ENCODE measurements around the gene TMEM236. TPM values are rescaled to one million over a fixed set of nuclear protein-coding genes. Genes with fewer than 3 reads are reported as not detected.

Gene TMEM236
- total RNA-seq, 2 experiments from 2014 or later = not detected

DNA sequence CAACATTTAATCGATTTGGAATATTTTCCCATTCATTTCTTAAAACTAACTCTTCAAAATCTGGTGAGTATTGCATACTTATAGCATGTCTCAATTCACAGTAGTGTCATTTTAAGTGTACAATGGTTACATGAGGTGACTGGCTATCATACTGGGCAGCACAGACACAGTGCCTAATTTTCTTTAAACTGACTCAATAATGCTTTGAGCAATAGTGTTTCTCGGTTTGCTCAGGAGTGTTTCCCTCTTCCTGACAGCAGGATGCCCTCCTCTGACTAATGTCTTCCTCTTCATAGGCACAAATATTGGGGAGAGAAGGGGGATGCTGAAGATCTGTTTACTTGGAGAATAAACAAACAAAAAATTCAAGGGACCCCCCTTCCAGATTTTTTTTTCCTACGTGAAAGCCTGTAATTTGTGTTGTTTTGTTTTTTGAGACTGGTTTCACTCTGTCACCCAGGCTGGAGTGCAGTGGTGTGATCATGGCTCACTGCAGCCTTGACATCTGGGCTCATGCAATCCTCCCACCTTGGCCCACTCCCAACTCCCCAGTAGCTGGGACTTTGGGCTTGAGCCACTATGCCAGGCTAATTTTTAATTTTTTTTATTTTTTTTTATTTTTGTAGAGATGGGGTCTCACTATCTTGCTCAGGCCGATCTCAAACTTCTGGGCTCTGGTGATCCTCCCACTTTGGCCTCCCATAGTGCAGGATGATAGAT, 59.3 kb downstream of the TMEM236 start:
- Histone ChIP-seq H3K4me3 (ENCODE audit: low read depth, low read length, poor library complexity, severe bottlenecking) (no peak overlapping the region), H2AFZ (ENCODE audit: low read length) (no peak overlapping the region), H3K27ac (ENCODE audit: low read depth, low read length, poor library complexity, severe bottlenecking) (no peak overlapping the region), H3K4me2 (ENCODE audit: low read length) (no peak overlapping the region), H3K36me3 (ENCODE audit: insufficient read depth, low read length) (no peaks in the 10 kb centered on the region), H3K79me2 (ENCODE audit: insufficient read depth, low read depth, low read length) (no peaks in the 10 kb centered on the region), H4K20me1 (ENCODE audit: insufficient read depth, low read length) (no peaks in the 10 kb centered on the region), H3K4me1 (ENCODE audit: insufficient read depth, low read length, poor library complexity, severe bottlenecking) (no peaks in the 10 kb centered on the region), H3K9me2 (ENCODE audit: insufficient read depth, low read length) (no peaks in the 10 kb centered on the region), H3K9me3 (ENCODE audit: low read length) (no peaks in the 10 kb centered on the region)
- intact Hi-C loops (cut with micrococcal nuclease; ENCODE audit: unreplicated experiment) = no loop called here
- ChIA-PET POLR2A (interaction anchor here (1.2 to 1.7 kb wide), 2 partner anchors 10 to 28 kb away, joined by 4 to 5 read pairs; no protein-coding TSS in a partner anchor), CTCF (ENCODE audit: unreplicated experiment) (no interaction called here)
- TF ChIP-seq, protein P1, sequence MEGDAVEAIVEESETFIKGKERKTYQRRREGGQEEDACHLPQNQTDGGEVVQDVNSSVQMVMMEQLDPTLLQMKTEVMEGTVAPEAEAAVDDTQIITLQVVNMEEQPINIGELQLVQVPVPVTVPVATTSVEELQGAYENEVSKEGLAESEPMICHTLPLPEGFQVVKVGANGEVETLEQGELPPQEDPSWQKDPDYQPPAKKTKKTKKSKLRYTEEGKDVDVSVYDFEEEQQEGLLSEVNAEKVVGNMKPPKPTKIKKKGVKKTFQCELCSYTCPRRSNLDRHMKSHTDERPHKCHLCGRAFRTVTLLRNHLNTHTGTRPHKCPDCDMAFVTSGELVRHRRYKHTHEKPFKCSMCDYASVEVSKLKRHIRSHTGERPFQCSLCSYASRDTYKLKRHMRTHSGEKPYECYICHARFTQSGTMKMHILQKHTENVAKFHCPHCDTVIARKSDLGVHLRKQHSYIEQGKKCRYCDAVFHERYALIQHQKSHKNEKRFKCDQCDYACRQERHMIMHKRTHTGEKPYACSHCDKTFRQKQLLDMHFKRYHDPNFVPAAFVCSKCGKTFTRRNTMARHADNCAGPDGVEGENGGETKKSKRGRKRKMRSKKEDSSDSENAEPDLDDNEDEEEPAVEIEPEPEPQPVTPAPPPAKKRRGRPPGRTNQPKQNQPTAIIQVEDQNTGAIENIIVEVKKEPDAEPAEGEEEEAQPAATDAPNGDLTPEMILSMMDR (conservative IDR thresholded peaks at IDR 0.05; ENCODE audit: low read length) = no peak
- no peak for TF ChIP-seq EZH2phosphoT487 (IDR thresholded peaks at IDR 0.05; ENCODE audit: borderline replicate concordance, low read depth, low read length)
- DNase-seq (ENCODE audit: low spot score) = no peak
- no TSS peak for BruUV-seq (replicated peaks)

DNA sequence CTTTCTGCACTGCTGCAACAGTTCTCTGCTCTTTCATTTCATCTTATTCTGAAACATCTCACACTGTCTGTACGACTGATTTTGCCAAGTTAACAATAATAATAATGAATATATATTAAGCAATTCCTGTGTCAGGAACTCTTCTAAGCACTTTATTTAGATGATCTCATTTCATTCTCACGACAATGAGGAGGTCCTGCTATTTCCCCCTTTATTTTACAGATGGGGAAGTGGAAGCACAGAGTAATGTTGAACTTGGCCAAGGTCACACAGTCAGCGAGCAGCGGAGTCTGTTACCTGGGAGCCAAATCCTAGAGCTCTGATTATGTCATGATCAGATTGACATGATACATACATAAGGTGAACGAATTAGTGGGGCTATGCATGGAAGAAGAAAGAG, 63.0 kb downstream of the TMEM236 start:
- CTCF ChIA-PET (ENCODE audit: unreplicated experiment) = no interaction called here
- no peak for DNase-seq (ENCODE audit: low spot score)
- no peak overlapping the region for H2AFZ ChIP-seq (ENCODE audit: low read length)
- H3K9me2 ChIP-seq (ENCODE audit: insufficient read depth, low read length) = no peaks in the 10 kb centered on the region
- no peaks in the 10 kb centered on the region for H3K79me2 ChIP-seq (ENCODE audit: insufficient read depth, low read depth, low read length)
- no peak overlapping the region for H3K4me3 ChIP-seq (ENCODE audit: low read depth, low read length, poor library complexity, severe bottlenecking)
- H3K4me2 ChIP-seq (ENCODE audit: low read length) = no peak overlapping the region
- intact Hi-C loops (cut with micrococcal nuclease; ENCODE audit: unreplicated experiment) = no loop called here
- no peaks in the 10 kb centered on the region for H4K20me1 ChIP-seq (ENCODE audit: insufficient read depth, low read length)
- BruUV-seq (replicated peaks) = no TSS peak
- H3K4me1 ChIP-seq (ENCODE audit: insufficient read depth, low read length, poor library complexity, severe bottlenecking) = no peaks in the 10 kb centered on the region
- no peak for TF ChIP-seq EZH2phosphoT487 (IDR thresholded peaks at IDR 0.05; ENCODE audit: borderline replicate concordance, low read depth, low read length)
- no peaks in the 10 kb centered on the region for H3K36me3 ChIP-seq (ENCODE audit: insufficient read depth, low read length)
- H3K9me3 ChIP-seq (ENCODE audit: low read length) = no peaks in the 10 kb centered on the region
- H3K27ac ChIP-seq (ENCODE audit: low read depth, low read length, poor library complexity, severe bottlenecking) = no peak overlapping the region
- POLR2A ChIA-PET = no interaction called here

DNA sequence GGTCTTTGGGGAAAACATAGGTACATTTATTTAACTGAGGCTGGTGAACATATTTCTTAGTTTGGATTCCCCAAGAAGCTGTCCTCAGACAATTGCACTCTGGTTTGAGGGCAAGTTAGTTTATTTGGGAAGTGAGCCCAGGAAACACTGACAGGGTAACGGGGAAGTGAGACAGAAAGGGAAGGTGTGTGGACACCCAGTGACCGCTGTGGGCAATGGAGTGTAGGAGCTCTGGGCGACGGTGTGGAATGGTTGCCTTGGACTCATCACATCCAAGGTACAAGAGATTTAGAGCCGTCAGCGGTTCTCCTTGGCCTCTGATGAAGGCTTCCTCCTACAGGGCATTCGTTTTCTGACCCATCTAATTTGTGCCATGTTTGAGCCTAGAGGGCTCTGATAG, 64.2 kb downstream of the TMEM236 start:
- no peak for DNase-seq (ENCODE audit: low spot score)
- no peak overlapping the region for H2AFZ ChIP-seq (ENCODE audit: low read length)
- BruUV-seq (replicated peaks) = no TSS peak
- intact Hi-C loops (cut with micrococcal nuclease; ENCODE audit: unreplicated experiment) = no loop called here
- no peaks in the 10 kb centered on the region for H4K20me1 ChIP-seq (ENCODE audit: insufficient read depth, low read length)
- no peaks in the 10 kb centered on the region for H3K4me1 ChIP-seq (ENCODE audit: insufficient read depth, low read length, poor library complexity, severe bottlenecking)
- H3K27ac ChIP-seq (ENCODE audit: low read depth, low read length, poor library complexity, severe bottlenecking) = no peak overlapping the region
- ChIA-PET CTCF (ENCODE audit: unreplicated experiment) (no interaction called here), POLR2A (no interaction called here)
- no peaks in the 10 kb centered on the region for H3K79me2 ChIP-seq (ENCODE audit: insufficient read depth, low read depth, low read length)
- no peak overlapping the region for H3K4me3 ChIP-seq (ENCODE audit: low read depth, low read length, poor library complexity, severe bottlenecking)
- no peaks in the 10 kb centered on the region for H3K9me2 ChIP-seq (ENCODE audit: insufficient read depth, low read length)
- H3K4me2 ChIP-seq (ENCODE audit: low read length) = no peak overlapping the region
- TF ChIP-seq, protein P1 (conservative IDR thresholded peaks at IDR 0.05; ENCODE audit: low read length) = no peak
- no peak for TF ChIP-seq EZH2phosphoT487 (IDR thresholded peaks at IDR 0.05; ENCODE audit: borderline replicate concordance, low read depth, low read length)
- no peaks in the 10 kb centered on the region for H3K9me3 ChIP-seq (ENCODE audit: low read length)
- no peaks in the 10 kb centered on the region for H3K36me3 ChIP-seq (ENCODE audit: insufficient read depth, low read length)

Data from OCI-LY7 (cell line).